ENCODE measurements around the gene FANCC. TPM values are rescaled to one million over a fixed set of nuclear protein-coding genes. Genes with fewer than 3 reads are reported as not detected.

FANCC gene
- total and polyA plus RNA-seq, 2 of the 13 experiments (the other 11 are each of a cell fraction or from before 2014, with no cell fraction given): 7.4 to 8.6 TPM

DNA sequence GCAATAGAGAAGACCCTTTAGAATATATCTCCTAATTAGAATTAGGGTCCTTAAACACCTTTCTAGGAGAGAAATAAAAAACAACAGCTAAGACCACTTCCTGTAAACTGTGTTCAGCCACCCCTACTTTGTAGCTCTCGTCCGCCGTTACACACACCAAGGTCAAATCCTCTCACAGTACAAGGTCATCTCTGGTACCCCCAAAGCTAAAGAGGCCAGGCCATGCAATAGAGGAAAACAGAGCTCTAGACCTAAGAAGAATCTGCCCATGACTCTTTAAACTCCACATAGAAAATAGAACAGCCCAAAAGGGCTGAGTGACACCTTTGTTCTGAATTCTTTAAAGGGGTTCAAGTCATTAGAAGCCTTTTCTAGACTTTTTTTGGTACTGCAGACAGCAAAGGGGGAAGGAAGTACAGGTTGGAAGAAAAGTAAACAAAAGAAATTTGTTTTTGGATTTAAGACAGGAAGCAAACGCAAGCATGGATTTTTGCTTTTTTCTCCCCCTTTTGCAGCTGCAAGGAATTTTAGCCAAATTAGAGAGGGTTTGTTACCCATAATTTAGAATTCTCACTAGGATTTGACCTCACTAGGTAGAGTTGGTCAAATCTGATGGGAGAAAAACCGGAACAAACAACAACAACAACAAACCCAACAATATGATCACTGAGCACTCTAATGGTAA, 13.4 kb upstream of the FANCC start:
- Histone ChIP-seq H3K27me3 (ENCODE audit: control insufficient read depth in 1 of 2, insufficient read depth in 2 of 2, low read length in 2 of 2) (no peaks in the 10 kb centered on the region), H3K36me3 (replicated peaks in 1 of 2; ENCODE audit: control insufficient read depth in 1 of 2, insufficient read depth in 2 of 2, low read length in 2 of 2) (no peaks in the 10 kb centered on the region), H3K27ac (ENCODE audit: extremely low read length, insufficient read depth, low read length) (no peak overlapping the region), H3K4me2 (ENCODE audit: low read depth, low read length) (peak overlapping the region; percentile 57), H3K4me3 (replicated peaks in 1 of 3; ENCODE audit: insufficient read depth in 1 of 3, low read depth in 2 of 3, low read length in 3 of 3) (no peak overlapping the region), H4K20me1 (ENCODE audit: insufficient read depth, low read length) (no peaks in the 10 kb centered on the region), H3K9ac (ENCODE audit: insufficient read depth, low read depth, low read length) (no peak overlapping the region), H3K79me2 (ENCODE audit: insufficient read depth, low read length) (no peaks in the 10 kb centered on the region), H3K9me3 (ENCODE audit: low read length) (peaks cover 16% of the 10 kb centered on the region), H2AFZ (ENCODE audit: low read length) (no peak overlapping the region), H3K4me1 (ENCODE audit: insufficient read depth, low read length) (peaks cover 45% of the 10 kb centered on the region)
- DNase-seq (ENCODE audit: low spot score) (no peak), ATAC-seq (no peak), FAIRE-seq (no peak)
- TF ChIP-seq ZNF7 (CRISPR knock-in tag; IDR thresholded peaks at IDR 0.05): peak; percentile 79
- peak; percentile 83 for TF ChIP-seq ESRRA (CRISPR knock-in tag; IDR thresholded peaks at IDR 0.05; ENCODE audit: low read depth)
- TF ChIP-seq, protein P1, sequence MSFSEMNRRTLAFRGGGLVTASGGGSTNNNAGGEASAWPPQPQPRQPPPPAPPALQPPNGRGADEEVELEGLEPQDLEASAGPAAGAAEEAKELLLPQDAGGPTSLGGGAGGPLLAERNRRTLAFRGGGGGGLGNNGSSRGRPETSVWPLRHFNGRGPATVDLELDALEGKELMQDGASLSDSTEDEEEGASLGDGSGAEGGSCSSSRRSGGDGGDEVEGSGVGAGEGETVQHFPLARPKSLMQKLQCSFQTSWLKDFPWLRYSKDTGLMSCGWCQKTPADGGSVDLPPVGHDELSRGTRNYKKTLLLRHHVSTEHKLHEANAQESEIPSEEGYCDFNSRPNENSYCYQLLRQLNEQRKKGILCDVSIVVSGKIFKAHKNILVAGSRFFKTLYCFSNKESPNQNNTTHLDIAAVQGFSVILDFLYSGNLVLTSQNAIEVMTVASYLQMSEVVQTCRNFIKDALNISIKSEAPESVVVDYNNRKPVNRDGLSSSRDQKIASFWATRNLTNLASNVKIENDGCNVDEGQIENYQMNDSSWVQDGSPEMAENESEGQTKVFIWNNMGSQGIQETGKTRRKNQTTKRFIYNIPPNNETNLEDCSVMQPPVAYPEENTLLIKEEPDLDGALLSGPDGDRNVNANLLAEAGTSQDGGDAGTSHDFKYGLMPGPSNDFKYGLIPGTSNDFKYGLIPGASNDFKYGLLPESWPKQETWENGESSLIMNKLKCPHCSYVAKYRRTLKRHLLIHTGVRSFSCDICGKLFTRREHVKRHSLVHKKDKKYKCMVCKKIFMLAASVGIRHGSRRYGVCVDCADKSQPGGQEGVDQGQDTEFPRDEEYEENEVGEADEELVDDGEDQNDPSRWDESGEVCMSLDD (CRISPR knock-in tag; IDR thresholded peaks at IDR 0.05; ENCODE audit: borderline replicate concordance): peak; percentile 89
- TF ChIP-seq ZNF883 (CRISPR knock-in tag; IDR thresholded peaks at IDR 0.05; ENCODE audit: not compliant biosample characterization): no peak
- TF ChIP-seq PITX1 (CRISPR knock-in tag; IDR thresholded peaks at IDR 0.05): peak; percentile 76
- TF ChIP-seq ZNF768 (CRISPR knock-in tag; IDR thresholded peaks at IDR 0.05): no peak
- TF ChIP-seq PHF21A (CRISPR knock-in tag; IDR thresholded peaks at IDR 0.05): peak; percentile 22; the same call in 1 of the 2 replicates
- TF ChIP-seq PPARG (CRISPR knock-in tag; conservative IDR thresholded peaks at IDR 0.05): 0 out of 2 replicates have a peak, but pooled peaks have one; percentile 14
- no peak for TF ChIP-seq TRIM24 (CRISPR knock-in tag; IDR thresholded peaks at IDR 0.05)
- no TSS peak for BruUV-seq (replicated peaks)
- ChIA-PET POLR2A (no interaction called here), CTCF (ENCODE audit: low intra/inter-chr PET ratio, low total read pairs) (no interaction called here)
- intact Hi-C loops (cut with micrococcal nuclease; ENCODE audit: unreplicated experiment) (no loop called here), in situ Hi-C loops (cut with HindIII; ENCODE audit: extremely low pct_ligation_motif_present, low pct_unique_long_range_greater_than_20kb) (no loop called here)
- WGBS (ENCODE audit: low lambda C conversion rate): 8% methylated on average over 5 of the region's 5 CpGs
